Activated CD8-positive, alpha-beta T cell treated with anti-CD3 and anti-CD28 coated beads for 36 hours (primary cell): ENCODE measurements around the gene KCNMA1. TPM values are rescaled to one million over a fixed set of nuclear protein-coding genes. Genes with fewer than 3 reads are reported as not detected.

Experiments used
- ATAC-seq: fragments of 200-7000 bp; cut with Tn5 transposase; one replicate; pipeline ENCODE4 v1.10.0; 2021; ENCODE audit warnings: mild to moderate bottlenecking, moderate library complexity
- CTCF ChIA-PET: fragments of 350-600 bp; sonication (Branson Sonifier 250); formaldehyde crosslinking; loops from one replicate; lab custom pipeline; 2021; ENCODE audit warnings: antibody characterized with exemption; lab: Charles Lee
- POLR2A ChIA-PET: fragments of 350-600 bp; sonication (Branson Sonifier 250); formaldehyde crosslinking; loops from one replicate; lab custom pipeline; 2021; ENCODE audit warnings: antibody characterized with exemption; lab: Charles Lee
- DNase-seq: peaks from one replicate; pipeline ENCODE4 v3.0.0-alpha.2; 2020
- H3K27ac Mint-ChIP-seq: one replicate; pipeline ENCODE4 v1.8.0; 2021; ENCODE audit warnings: mild to moderate bottlenecking, mixed read lengths
- H3K27me3 Mint-ChIP-seq: one replicate; pipeline ENCODE4 v1.8.0; 2021; ENCODE audit warnings: mixed read lengths
- H3K36me3 Mint-ChIP-seq: one replicate; pipeline ENCODE4 v1.8.0; 2021; ENCODE audit warnings: low read depth, mixed read lengths
- H3K4me1 Mint-ChIP-seq: one replicate; pipeline ENCODE4 v1.8.0; 2021; ENCODE audit warnings: low read depth, mixed read lengths
- H3K4me3 Mint-ChIP-seq: one replicate; pipeline ENCODE4 v1.8.0; 2021; ENCODE audit warnings: mild to moderate bottlenecking, moderate library complexity, mixed read lengths
- H3K9me3 Mint-ChIP-seq: one replicate; pipeline ENCODE4 v1.8.0; 2021; ENCODE audit warnings: mixed read lengths
- CTCF ChIP-seq: fragments of 200-600 bp; IDR thresholded peaks from one replicate; pipeline ENCODE4 v1.8.0; 2022; ENCODE audit warnings: antibody characterized with exemption, mild to moderate bottlenecking
- intact Hi-C: fragments of 100-400 bp; cut with micrococcal nuclease; formaldehyde crosslinking; loops from one replicate; pipeline ENCODE4 v1.10.0; 2022
- total RNA-seq, 2 experiments: library from RNA; stranded (reverse); gene quantifications; one replicate each; pipeline ENCODE4 v1.2.3, GENCODE V29; 2021

The KCNMA1 gene
- total RNA-seq, 2 experiments from 2014 or later = 0.18 TPM; not detected in 1

GRCh38 chr10:77649333-77650331, 12.0 kb upstream of the KCNMA1 start:
- ChIA-PET POLR2A (no interaction called here), CTCF (interaction anchor here (0.8 to 7.2 kb wide), 3 partner anchors 477 to 486 kb away, joined by 3 to 74 read pairs (median 3); no protein-coding TSS in a partner anchor)
- ATAC-seq = no peak
- intact Hi-C loops = no loop called here
- TF ChIP-seq CTCF = no peak
- no peak overlapping the region for H3K27ac Mint-ChIP-seq
- H3K4me1 Mint-ChIP-seq = no peaks in the 10 kb centered on the region
- no peak overlapping the region for H3K4me3 Mint-ChIP-seq
- no peak for DNase-seq
- H3K36me3 Mint-ChIP-seq = no peaks in the 10 kb centered on the region
- peaks cover 14% of the 10 kb centered on the region for H3K27me3 Mint-ChIP-seq
- H3K9me3 Mint-ChIP-seq = no peaks in the 10 kb centered on the region

GRCh38 chr10:77648472-77648871, 10.9 kb upstream of the KCNMA1 start:
- no peaks in the 10 kb centered on the region for H3K36me3 Mint-ChIP-seq
- H3K4me3 Mint-ChIP-seq = no peak overlapping the region
- ChIA-PET POLR2A (no interaction called here), CTCF (interaction anchor here (7.2 kb wide), 1 partner anchor 481 kb away, joined by 74 read pairs; no protein-coding TSS in a partner anchor)
- intact Hi-C loops = no loop called here
- ATAC-seq (no peak), DNase-seq (no peak)
- H3K9me3 Mint-ChIP-seq = no peaks in the 10 kb centered on the region
- no peaks in the 10 kb centered on the region for H3K4me1 Mint-ChIP-seq
- TF ChIP-seq CTCF = no peak
- H3K27ac Mint-ChIP-seq = no peak overlapping the region
- H3K27me3 Mint-ChIP-seq = peaks cover 11% of the 10 kb centered on the region

GRCh38 chr10:77647543-77648293, 10.1 kb upstream of the KCNMA1 start:
- intact Hi-C loops = no loop called here
- Mint-ChIP-seq H3K27me3 (peaks cover 11% of the 10 kb centered on the region), H3K9me3 (no peaks in the 10 kb centered on the region), H3K4me3 (no peak overlapping the region), H3K27ac (no peak overlapping the region), H3K36me3 (no peaks in the 10 kb centered on the region), H3K4me1 (no peaks in the 10 kb centered on the region)
- ChIA-PET POLR2A (interaction anchor here (0.7 kb wide), 1 partner anchor 9 kb away, joined by 3 read pairs; no protein-coding TSS in a partner anchor), CTCF (interaction anchor here (1.3 to 10.4 kb wide), 3 partner anchors 64 to 481 kb away, joined by 7 to 161 read pairs (median 74); no protein-coding TSS in a partner anchor)
- no peak for ATAC-seq
- no peak for DNase-seq
- no peak for TF ChIP-seq CTCF

- Mint-ChIP-seq H3K36me3 (no peaks in the 10 kb centered on the region), H3K4me1 (no peaks in the 10 kb centered on the region), H3K9me3 (no peaks in the 10 kb centered on the region), H3K27me3 (peaks cover 24% of the 10 kb centered on the region), H3K4me3 (no peak overlapping the region), H3K27ac (no peak overlapping the region)
- intact Hi-C loops = loop anchor here (2.0 to 5.0 kb wide), 4 partner anchors 252 to 480 kb away; no protein-coding TSS in a partner anchor
- ChIA-PET POLR2A (interaction anchor here (1.2 kb wide), 1 partner anchor 473 kb away, joined by 4 read pairs; no protein-coding TSS in a partner anchor), CTCF (interaction anchor here (0.7 to 10.4 kb wide), 14 partner anchors 10 to 484 kb away, joined by 3 to 161 read pairs (median 5); no protein-coding TSS in a partner anchor)
- no peak for DNase-seq
- no peak for TF ChIP-seq CTCF
- ATAC-seq = no peak
Measured at GRCh38 chr10:77644557-77645243, 7.1 kb upstream of the KCNMA1 start.
